HG03520 (cell line): ENCODE measurements around the gene LRP11.
A peak's percentile ranks its signal among the peaks of the same experiment; 100 is the strongest.
"Not testable (repeated sequence)": the region's sequence is repeated elsewhere in the genome, so short reads cannot be mapped to it uniquely, and the experiment has no call there.

ENCODE experiments used
- ATAC-seq: cut with Tn5 transposase; IDR thresholded peaks from one replicate; pipeline ENCODE4 v1.9.1; 2021; ENCODE audit warnings: mild to moderate bottlenecking, moderate library complexity; ENCODE audit not compliant: unreplicated experiment

Gene LRP11

GRCh38 chr6:149871182-149871581 lies 7.0 kb upstream of the LRP11 start:
- ATAC-seq: no peak

DNA sequence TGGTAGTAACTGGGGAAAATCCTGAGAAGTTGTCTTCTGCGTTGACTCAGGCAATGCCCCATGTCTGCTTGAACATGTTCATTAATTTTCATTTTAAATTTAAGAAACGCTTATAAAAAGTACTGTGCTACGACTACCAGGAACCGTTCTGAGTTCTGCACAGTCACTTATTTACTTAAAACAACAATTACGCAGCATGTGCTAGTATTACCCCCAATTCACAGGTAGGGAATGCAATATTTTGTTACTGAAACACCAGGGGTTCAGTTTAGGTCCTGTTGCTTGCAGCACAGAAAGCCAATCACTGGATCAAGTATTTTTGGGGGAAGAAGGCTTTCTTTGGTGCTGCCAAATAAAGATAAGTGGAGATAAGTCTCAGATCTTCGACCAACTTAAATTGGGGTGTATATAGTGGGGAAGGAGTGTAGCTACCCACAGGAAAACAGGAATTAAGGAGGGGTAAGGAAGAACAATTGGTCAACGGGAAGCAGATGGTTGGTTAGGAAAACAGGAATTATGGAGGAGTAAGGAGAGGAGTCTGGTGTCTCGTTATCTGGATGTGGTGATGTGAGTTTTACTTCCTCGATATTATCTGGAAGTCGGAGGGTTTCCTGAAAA lies 5.2 kb upstream of the LRP11 start:
- ATAC-seq: no peak

DNA sequence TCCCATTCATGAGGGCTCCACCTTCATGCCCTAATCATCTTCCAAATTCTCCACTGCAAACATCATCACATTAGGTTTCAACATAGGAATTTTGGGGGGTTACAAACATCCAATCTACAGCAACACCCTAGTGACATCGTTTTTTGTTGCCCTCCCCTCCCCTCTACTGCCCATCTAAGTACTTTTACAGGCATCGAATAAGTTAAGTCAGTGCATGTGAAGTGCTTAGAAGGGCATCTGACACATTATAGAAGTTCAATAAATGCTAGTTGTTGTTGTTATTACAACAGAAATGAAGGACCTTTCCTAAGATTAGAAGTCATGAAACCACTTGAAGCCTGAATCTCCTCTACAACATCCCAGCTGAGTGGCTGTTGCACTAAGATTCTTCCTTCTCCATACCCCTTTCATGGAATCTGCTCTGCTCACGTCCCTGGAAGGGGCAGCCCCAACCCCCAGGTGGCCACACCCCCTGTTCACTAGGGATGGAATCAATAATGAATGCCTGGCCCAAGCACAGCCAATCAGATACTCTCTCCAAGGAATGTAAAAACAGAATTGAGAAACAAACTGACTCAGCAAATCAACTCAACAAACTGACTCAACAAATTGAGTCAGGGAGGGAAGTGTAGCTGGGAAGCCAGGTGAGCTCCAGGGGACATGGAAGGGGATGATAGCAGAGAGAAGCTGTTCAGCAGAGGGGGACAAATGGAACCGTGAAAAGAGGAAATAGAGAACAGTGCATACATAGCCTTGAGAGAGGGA lies 3.9 kb upstream of the LRP11 start:
- ATAC-seq: no peak

DNA sequence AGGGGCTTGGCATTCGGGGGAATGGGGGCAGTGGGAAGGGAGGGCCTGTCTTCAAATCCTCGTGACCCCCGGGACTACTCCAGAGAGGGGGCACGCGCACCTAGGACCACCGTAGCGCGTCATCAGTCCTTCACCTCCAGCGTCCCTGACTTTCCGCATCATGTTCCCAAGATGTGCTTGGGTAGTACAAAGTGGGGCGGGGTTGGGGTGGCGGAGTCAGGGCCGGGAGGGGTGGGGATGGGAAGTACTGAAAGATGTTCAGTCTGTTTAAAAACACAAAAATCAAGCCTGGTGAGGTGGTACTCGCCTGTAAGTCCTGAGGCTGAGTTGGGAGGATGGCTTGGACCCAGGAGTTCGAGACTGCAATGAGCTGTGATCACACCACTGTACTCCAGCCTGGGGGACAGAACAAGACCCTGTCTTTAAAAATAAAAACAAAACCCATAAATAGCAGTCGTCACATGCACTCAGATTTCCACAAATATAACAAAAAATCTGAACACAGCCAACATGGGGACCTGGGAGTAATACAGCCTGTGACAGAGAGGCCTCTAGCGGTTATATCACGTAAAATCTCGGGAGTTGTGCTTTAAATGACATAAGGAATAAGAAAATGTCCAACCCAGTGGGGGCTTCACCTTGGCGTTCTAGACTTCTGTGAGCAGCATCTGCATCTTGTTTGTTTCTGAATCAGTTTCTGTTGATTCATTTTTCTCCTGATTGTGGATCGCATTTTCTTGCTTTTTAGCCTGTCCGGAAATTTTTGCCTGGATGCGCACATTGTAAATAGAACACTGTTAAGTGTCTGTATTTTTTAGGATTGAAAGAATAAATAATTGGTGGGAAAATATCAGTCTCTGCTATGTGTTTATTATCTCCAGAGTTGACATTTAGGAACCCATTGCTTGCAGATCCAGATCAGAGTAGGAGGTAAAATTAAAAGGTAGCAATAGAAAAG lies 698 bp upstream of the LRP11 start:
- no peak for ATAC-seq

- peak; percentile 24 for ATAC-seq
Measured at GRCh38 chr6:149862922-149863697, 1.0 kb downstream of the LRP11 start.

DNA sequence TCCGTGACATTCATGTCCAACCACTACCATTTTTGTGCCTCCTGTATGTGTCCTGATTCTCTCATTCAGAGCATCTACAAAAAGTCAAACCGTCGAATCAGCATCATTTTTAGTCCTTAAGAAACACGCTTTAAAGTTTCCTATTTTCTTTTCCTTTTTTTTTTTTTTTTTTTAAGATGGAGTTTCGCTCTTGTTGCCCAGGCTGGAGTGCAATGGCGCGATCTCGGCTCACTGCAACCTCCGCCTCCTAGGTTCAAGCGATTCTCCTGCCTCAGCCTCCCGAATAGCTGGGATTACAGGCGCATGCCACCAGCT lies 1.8 kb downstream of the LRP11 start:
- ATAC-seq: not testable (repeated sequence)

DNA sequence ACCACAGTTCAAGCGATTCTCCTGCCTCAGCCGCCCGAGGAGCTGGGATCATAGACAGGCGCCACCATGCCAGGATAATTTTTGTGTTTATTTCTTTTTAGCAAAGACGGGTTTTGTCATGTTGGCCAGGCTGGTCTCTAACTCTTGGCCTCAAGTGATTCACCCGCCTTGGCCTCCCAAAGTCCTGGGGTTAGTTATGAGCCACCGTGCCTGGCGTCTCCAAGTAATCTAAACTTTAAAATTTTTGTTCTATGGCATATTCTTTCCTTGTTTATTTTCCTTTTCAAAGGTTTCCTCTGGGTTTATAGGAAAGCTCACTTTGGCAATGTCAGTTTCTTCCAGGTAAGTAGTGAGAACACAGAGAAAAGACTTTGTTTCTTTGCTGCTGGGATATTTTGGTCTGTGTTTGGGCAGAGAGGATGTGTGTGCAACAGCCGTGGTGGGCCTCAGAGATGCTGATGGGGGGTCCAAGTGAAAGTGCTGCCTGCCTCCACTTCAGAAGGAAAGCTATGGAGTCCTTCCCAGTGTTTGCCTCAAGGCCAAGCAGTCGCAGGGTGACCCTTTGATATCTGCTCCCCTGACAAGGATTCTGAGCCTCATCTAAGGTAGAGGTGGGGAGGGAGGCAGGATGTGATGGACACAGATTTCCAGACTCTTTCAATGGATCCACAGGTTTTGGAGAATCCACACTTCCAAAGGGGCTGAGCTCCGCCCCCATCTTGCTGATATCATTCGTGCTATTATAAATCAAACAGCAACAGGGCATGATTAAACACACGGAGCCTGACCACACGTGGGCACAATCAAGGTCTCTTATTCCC lies 2.3 kb downstream of the LRP11 start:
- ATAC-seq: no peak

DNA sequence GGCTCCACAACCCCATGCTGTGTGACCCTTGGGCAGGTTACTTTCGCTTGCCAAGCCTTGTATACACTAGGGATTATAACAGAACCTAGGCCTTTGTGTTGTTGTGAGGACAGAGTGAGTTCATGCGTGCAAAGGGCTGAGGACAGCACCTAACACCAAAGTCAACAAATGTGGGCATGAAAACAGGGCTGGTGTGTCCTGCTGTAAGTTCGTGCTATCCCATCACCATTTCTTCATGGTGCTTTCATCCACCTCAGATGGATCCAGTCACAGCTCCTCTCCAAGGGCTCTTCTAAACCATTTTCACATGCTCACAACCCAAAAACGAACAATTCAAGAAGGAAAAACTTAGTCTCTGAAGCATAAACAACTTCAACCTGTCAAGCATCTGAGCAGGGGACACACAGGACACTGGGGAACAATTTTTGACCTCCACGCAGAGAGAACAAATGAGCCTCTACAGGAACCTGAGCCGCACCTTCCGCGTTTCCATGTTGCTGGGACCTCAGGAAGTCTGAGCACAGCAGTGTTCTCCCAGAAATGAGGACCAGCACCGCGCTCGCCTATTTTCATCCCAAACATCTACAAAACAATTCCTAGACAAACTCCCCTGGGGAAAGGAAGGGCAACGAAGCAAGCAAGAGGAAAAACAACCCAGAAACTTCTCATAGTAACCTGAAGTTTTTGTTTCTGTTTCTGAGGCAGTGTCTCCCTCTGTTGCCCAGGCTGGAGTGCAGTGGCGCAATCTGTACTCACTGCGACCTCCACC lies 3.1 kb downstream of the LRP11 start:
- ATAC-seq: no peak

GRCh38 chr6:149860513-149860833 lies 3.7 kb downstream of the LRP11 start:
- ATAC-seq: no peak

DNA sequence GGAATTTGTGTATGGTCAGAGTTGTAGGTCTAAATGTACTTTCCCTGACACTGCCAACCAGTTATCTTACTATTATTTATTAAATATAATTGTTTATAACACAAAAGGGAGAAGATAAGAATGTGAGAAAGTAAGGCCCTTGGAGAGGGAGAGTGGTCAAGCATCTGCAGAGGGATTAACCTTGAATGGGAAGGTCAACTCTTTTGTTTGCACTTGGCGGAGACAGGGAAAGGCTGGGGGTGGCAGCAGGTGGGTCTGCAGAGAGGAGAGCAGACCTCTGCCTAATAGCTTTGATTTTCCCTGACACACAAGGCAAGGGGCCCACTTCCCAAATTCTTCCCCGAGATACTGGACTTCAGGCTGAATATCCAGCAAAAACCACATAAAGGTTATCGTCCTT lies 4.2 kb downstream of the LRP11 start:
- ATAC-seq: no peak

- no peak for ATAC-seq
Measured at GRCh38 chr6:149859368-149859767, 4.8 kb downstream of the LRP11 start.

DNA sequence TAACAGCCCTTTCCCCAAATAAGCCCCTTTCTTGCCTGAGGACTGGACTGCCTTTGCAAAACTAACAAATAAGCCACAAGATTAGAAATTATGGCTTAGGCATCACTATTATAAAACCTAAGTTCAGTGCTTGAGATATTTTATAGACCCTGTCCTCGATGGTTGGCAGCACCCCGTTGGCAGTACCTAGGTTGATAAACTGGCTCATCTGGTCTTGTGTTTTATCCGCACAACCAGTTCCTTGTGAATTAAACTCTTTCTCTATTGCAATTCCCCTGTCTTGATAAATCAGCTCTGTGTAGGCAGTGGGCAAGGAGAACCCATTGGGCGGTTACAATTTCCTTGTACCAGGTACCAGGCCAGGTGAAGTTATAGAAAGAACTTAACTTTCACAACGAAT lies 6.6 kb downstream of the LRP11 start:
- ATAC-seq: no peak

GRCh38 chr6:149856256-149856994 lies 7.7 kb downstream of the LRP11 start:
- no peak for ATAC-seq

DNA sequence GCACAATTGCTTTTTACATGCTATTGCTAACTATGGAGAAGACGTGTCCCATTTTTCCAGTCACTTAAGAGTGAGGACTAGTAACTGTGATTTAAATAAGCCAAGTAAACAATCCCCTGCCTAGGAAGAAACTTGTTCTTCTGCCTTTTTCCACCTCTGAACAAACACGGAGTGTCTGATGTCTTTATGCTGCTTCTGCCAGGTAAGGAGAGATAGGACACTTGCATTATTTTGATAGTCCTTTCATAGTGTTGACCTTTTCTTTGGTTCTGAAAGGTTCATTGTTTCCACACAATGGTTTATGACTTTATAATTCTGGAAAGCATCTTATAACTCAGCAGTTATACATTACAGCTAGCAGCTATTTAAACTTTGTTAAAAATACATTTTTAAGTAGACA lies 8.4 kb downstream of the LRP11 start:
- ATAC-seq: no peak

DNA sequence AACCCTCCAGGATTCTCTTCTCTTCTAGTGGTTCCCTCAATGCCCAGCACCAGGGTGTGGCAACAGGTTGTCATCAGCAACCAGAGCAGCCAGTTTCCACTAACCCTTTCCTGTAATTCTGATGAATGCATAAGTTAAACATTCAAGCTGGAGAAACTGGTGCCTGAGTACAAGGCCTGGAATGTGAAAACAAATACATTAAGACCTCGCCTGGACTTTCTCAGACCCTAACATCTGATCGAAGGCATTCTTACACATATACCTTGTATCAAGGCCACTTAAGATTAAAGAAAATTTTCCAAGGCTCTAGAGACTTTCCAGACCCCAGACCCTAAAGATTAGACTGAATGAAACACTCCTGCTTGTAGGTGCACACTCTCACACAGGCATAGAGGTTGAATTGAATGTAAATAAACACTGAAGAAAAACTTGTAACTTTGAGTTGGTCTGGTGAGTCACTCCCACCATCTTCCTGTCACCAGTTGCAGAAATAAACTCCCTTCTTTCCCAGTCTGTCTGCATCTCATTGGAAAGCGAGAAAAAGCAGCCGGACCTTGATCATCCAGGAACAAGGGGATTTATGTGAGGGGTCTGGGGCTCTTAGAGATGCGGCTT lies 9.0 kb downstream of the LRP11 start:
- no peak for ATAC-seq

GRCh38 chr6:149854532-149854931 lies 9.6 kb downstream of the LRP11 start:
- ATAC-seq: no peak

GRCh38 chr6:149854017-149854416 lies 10.1 kb downstream of the LRP11 start:
- not testable (repeated sequence) for ATAC-seq

GRCh38 chr6:149852881-149853280 lies 11.3 kb downstream of the LRP11 start:
- no peak for ATAC-seq
